A549 (cell line): ENCODE data around the gene LHFPL5. TPM values are rescaled to one million over a fixed set of nuclear protein-coding genes. Genes with fewer than 3 reads are reported as not detected.

Experiments used
- ATAC-seq, 2 experiments: fragments of 200-7000 bp in 1 of 2; fragments of >200 bp in 1 of 2; cut with Nextera tagmentation in 1 of 2; cut with Tn5 transposase in 1 of 2; 3 replicates each; pipeline versions ENCODE4 v1.8.0 to v1.9.1; 2018 to 2020; ENCODE audit warnings: mild to moderate bottlenecking in 1 of 2, moderate library complexity in 1 of 2
- CTCF ChIA-PET: fragments of 300-600 bp; sonication (Branson Sonifier 250); formaldehyde crosslinking; extraction: SDS; loops from one replicate; lab custom pipeline; 2021; ENCODE audit warnings: antibody characterized with exemption, inconsistent platforms; lab: Yijun Ruan, JAX
- POLR2A ChIA-PET: fragments of 350-600 bp; formaldehyde crosslinking; extraction: SDS; loops from one replicate; lab custom pipeline; 2021; ENCODE audit warnings: antibody characterized with exemption, inconsistent platforms; lab: Yijun Ruan, JAX
- DNase-seq, 2 experiments: peaks; one replicate each; pipeline versions ENCODE4 v3.0.0 to v3.0.0-alpha.2; 2011 to 2016; ENCODE audit warnings: low read depth in 1 of 2, low spot score in 1 of 2
- FAIRE-seq: peaks from 2 replicates; lab custom pipeline; 2011; peaks lifted over from hg19 to GRCh38; lab: Jason Lieb, UNC
- H3K27ac ChIP-seq, 2 experiments: fragments of >200 bp; sonication (Bioruptor Twin); formaldehyde crosslinking; 3 replicates each; pipeline ENCODE4 v1.5.1; 2016 to 2017
- H3K4me1 ChIP-seq: fragments of >200 bp; sonication (Bioruptor Twin); formaldehyde crosslinking; 3 replicates; pipeline ENCODE4 v1.6.1; 2016
- H3K4me2 ChIP-seq: fragments of >200 bp; sonication (Bioruptor Twin); formaldehyde crosslinking; 3 replicates; pipeline ENCODE4 v1.6.1; 2016
- H3K4me3 ChIP-seq: fragments of >200 bp; sonication (Bioruptor Twin); formaldehyde crosslinking; 3 replicates; pipeline ENCODE4 v1.5.1; 2016
- H3K9me3 ChIP-seq: fragments of >200 bp; sonication (Bioruptor Twin); formaldehyde crosslinking; 3 replicates; pipeline ENCODE4 v1.6.1; 2016
- CBX2 ChIP-seq: fragments of 200-600 bp; sonication (generic); IDR thresholded peaks from 2 replicates; pipeline ENCODE4 v1.6.1; 2016; ENCODE audit warnings: low read depth, mild to moderate bottlenecking, borderline replicate concordance
- CHD4 ChIP-seq: fragments of 200-600 bp; sonication (generic); IDR thresholded peaks from 2 replicates; pipeline ENCODE4 v1.6.1; 2016; ENCODE audit warnings: antibody characterized with exemption, mild to moderate bottlenecking, borderline replicate concordance
- FOSB ChIP-seq: fragments of 250-450 bp; sonication (Bioruptor Pico); IDR thresholded peaks from 2 replicates; pipeline ENCODE4 v1.5.0; 2020; ENCODE audit warnings: mild to moderate bottlenecking, moderate library complexity
- GATA3 ChIP-seq: IDR thresholded peaks from 2 replicates; pipeline ENCODE4 v1.6.1; 2012; ENCODE audit warnings: borderline replicate concordance
- HEYL ChIP-seq: fragments of 250-450 bp; sonication (Bioruptor Pico); IDR thresholded peaks from 2 replicates; pipeline ENCODE4 v1.8.0; 2021; ENCODE audit warnings: mild to moderate bottlenecking, moderate library complexity
- HOXA7 ChIP-seq: fragments of 250-450 bp; sonication (Bioruptor Pico); IDR thresholded peaks from 2 replicates; pipeline ENCODE4 v1.5.0; 2020; ENCODE audit warnings: mild to moderate bottlenecking, moderate library complexity
- HOXB13 ChIP-seq: fragments of 250-450 bp; sonication (Bioruptor Pico); IDR thresholded peaks from 2 replicates; pipeline ENCODE4 v1.5.0; 2020; ENCODE audit warnings: low read depth, mild to moderate bottlenecking, moderate library complexity
- JUNB ChIP-seq: fragments of >200 bp; sonication (Bioruptor Twin); formaldehyde crosslinking; IDR thresholded peaks from 2 replicates; pipeline ENCODE4 v1.6.1; 2016
- KDM1A ChIP-seq: fragments of 200-600 bp; sonication (generic); IDR thresholded peaks from 2 replicates; pipeline ENCODE4 v1.6.1; 2016; ENCODE audit warnings: low read depth, mild to moderate bottlenecking
- MAFK ChIP-seq: fragments of 450-650 bp; IDR thresholded peaks from 2 replicates; pipeline ENCODE4 v1.6.1; 2014; ENCODE audit not compliant: partially characterized antibody
- NFE2L2 ChIP-seq: fragments of 150-350 bp; conservative IDR thresholded peaks from 2 replicates; pipeline ENCODE4 v1.6.1; 2014; ENCODE audit warnings: low read length
- NPAS2 ChIP-seq: fragments of 250-450 bp; sonication (Bioruptor Pico); IDR thresholded peaks from 2 replicates; pipeline ENCODE4 v1.8.0; 2022; ENCODE audit warnings: mild to moderate bottlenecking, moderate library complexity, borderline replicate concordance
- PBX3 ChIP-seq: IDR thresholded peaks from 2 replicates; pipeline ENCODE4 v1.6.1; 2012
- POLR2A ChIP-seq: IDR thresholded peaks from 2 replicates; pipeline ENCODE4 v1.6.1; 2012; ENCODE audit warnings: mild to moderate bottlenecking, low read length
- POLR2AphosphoS2 ChIP-seq: conservative IDR thresholded peaks from 2 replicates; pipeline ENCODE4 v1.6.1; 2012; ENCODE audit warnings: low read length, improper control_type of control experiment, inconsistent platforms
- RCOR1 ChIP-seq: fragments of 150-350 bp; IDR thresholded peaks from 2 replicates; pipeline ENCODE4 v1.6.1; 2014; ENCODE audit warnings: antibody characterized with exemption, low read length, low read depth
- RNF2 ChIP-seq: fragments of 200-600 bp; sonication (generic); IDR thresholded peaks from 2 replicates; pipeline ENCODE4 v1.6.1; 2016; ENCODE audit warnings: low read depth, mild to moderate bottlenecking, antibody characterized with exemption, moderate library complexity, borderline replicate concordance
- TP53 ChIP-seq: fragments of 250-450 bp; sonication (Bioruptor Pico); IDR thresholded peaks from 2 replicates; pipeline ENCODE4 v1.5.0; 2021; ENCODE audit warnings: mild to moderate bottlenecking, moderate library complexity
- ZC3H11A ChIP-seq: fragments of 450-650 bp; IDR thresholded peaks from 2 replicates; pipeline ENCODE4 v1.6.1; 2014; ENCODE audit warnings: antibody characterized with exemption, mild to moderate bottlenecking
- ZFP36 ChIP-seq: fragments of 450-650 bp; IDR thresholded peaks from 2 replicates; pipeline ENCODE4 v1.6.1; 2014; ENCODE audit warnings: borderline replicate concordance; ENCODE audit not compliant: partially characterized antibody
- ZNF302 ChIP-seq: fragments of 250-450 bp; sonication (Bioruptor Pico); IDR thresholded peaks from 2 replicates; pipeline ENCODE4 v1.9.0; 2021; ENCODE audit warnings: inconsistent platforms, mild to moderate bottlenecking, moderate library complexity
- ZSCAN20 ChIP-seq: fragments of 250-450 bp; sonication (Bioruptor Pico); IDR thresholded peaks from 2 replicates; pipeline ENCODE4 v1.8.0; 2022; ENCODE audit warnings: mild to moderate bottlenecking, moderate library complexity
- WGBS: methylation state at CpG from one replicate; pipeline ENCODE4 v1.1.6; 2017; ENCODE audit errors: missing lambda C conversion rate; 5-methylcytosine and 5-hydroxymethylcytosine counted together
- polyA plus RNA-seq, 4 experiments: library from polyadenylated mRNA; depleted of rRNA in 3 of 4; stranded (reverse); fragments of >200 nt; fragmentation: RNase III in 1 of 4; extraction: RNeasy Plus Mini Kit Qiagen cat#74134 plus additional on column Dnase treatment in 1 of 4; gene quantifications; 2 replicates in 3 of 4; 3 replicates in 1 of 4; pipeline ENCODE4 v1.2.3, GENCODE V29; 2011 to 2017
- TF ChIP-seq, protein P1 (sequence below): IDR thresholded peaks from 2 replicates; pipeline ENCODE4 v1.6.1; 2012
- TF ChIP-seq, protein P2 (sequence below): fragments of >200 bp; sonication (Bioruptor Twin); formaldehyde crosslinking; IDR thresholded peaks from 2 replicates; pipeline ENCODE4 v1.6.1; 2016

Gene LHFPL5
- polyA plus RNA-seq, 2 of the 4 experiments (the other 2 are of a cell fraction) = 0.06 to 0.17 TPM

DNA sequence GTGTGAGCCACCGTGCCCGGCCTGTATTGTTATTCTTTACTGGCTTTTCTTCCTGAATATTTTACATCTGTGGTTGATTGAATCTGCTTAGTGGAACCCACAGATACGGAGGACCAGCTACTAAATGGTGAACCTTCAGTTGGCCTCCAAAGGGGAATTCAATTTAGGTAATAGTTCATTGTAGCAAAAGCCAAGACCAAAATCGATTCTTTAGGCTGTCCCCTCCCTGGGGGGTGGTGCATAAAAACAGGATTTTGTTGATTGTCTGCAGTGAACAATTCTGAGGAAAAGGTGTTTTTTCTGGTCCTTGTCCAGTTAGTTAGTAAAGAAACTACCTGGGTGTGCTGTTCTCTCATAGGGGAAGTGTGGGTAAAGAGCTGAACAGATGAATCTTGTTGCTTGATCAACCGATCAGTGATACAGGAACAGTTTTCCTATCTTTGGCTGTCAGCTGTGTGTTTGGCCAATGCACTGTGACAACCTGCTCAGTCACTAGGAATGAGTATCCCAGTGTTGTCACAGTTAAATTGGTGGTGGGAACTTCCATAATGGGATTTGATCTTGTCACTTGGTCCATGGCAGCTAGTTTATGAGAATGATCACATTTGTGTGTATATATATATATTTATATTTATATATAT, 19.5 kb downstream of the LHFPL5 start:
- no peak overlapping the region for H3K4me2 ChIP-seq
- H3K27ac ChIP-seq = no peak overlapping the region
- no peaks in the 10 kb centered on the region for H3K4me1 ChIP-seq
- 77% methylated on average over 5 of the region's 5 CpGs for WGBS
- CTCF ChIA-PET = no interaction called here
- ATAC-seq (no peak), FAIRE-seq (no peak), DNase-seq (no peak)
- H3K4me3 ChIP-seq = no peak overlapping the region
- TF ChIP-seq RNF2 = no peak
- no peak for TF ChIP-seq ZC3H11A
- no peak for TF ChIP-seq NFE2L2
- TF ChIP-seq RCOR1 = no peak
- TF ChIP-seq KDM1A = no peak
- TF ChIP-seq, all 56 proteins: peak for 0
- H3K9me3 ChIP-seq = no peaks in the 10 kb centered on the region
- POLR2A ChIA-PET = no interaction called here

- FAIRE-seq = no peak
Observed at GRCh38 chr6:35829306-35829705, 24.2 kb downstream of the LHFPL5 start.

DNA sequence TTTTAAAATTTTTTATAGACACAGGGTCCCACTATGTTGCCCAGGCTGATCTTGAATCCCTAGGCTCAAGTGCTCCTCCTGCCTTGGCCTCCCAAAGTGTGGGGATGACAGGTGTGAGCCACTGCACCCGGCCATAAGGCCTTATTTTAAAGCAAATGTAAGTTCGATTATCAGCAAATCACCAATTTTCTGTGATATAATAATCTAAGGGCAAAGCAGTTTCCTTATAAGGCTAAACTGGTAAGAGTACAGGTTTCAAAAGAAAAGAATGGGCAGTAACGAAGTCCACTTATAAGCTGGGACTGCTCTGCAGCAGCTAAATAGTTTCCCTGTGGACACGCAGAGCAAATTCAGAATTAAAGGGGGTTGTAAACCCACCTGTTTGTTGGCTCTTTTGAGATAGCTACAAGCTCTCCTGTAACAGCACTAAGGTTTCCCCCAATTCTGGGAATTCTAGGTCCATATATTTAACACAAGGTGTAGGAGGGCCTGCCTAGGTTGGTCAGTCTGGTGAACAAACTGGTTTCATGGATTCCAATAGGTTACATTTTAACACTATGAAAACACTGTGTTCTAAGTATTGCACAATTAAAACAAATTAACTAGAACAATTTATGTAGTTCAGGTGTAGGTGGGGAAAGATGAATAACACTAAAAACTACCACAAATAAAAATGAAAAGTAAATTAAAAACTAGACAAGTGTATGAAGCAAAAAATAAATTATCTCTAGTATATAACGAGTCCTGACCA, 26.3 kb downstream of the LHFPL5 start:
- no peak for ATAC-seq
- Histone ChIP-seq H3K4me1 (peaks cover 15% of the 10 kb centered on the region; the same call in 2 of the 3 replicates), H3K4me2 (no peak overlapping the region), H3K9me3 (no peaks in the 10 kb centered on the region), H3K27ac (no peak overlapping the region; a peak in 1 of 6 replicates), H3K4me3 (no peak overlapping the region)
- 92% methylated on average over 5 of the region's 5 CpGs for WGBS
- CTCF ChIA-PET = no interaction called here
- DNase-seq = no peak
- FAIRE-seq = no peak
- TF ChIP-seq NFE2L2 = no peak
- TF ChIP-seq, all 56 proteins: peak for 0
- POLR2A ChIA-PET = no interaction called here

More at GRCh38 chr6:35829306-35829705, 24.2 kb downstream of the LHFPL5 start:
- H3K27ac ChIP-seq = no peak overlapping the region
- no peaks in the 10 kb centered on the region for H3K9me3 ChIP-seq
- CTCF ChIA-PET = no interaction called here
- WGBS = 84% methylated on average over 5 of the region's 5 CpGs
- H3K4me1 ChIP-seq = peaks cover 15% of the 10 kb centered on the region; the same call in 2 of the 3 replicates
- H3K4me2 ChIP-seq = no peak overlapping the region
- no peak for DNase-seq
- TF ChIP-seq HEYL (CRISPR knock-in tag) (no peak), POLR2AphosphoS2 (no peak), JUNB (no peak), HOXA7 (CRISPR knock-in tag) (no peak), CHD4 (no peak), FOSB (CRISPR knock-in tag) (no peak), ZNF302 (no peak), RCOR1 (no peak), CBX2 (no peak), GATA3 (no peak), POLR2A (no peak), HOXB13 (no peak), PBX3 (no peak)
- TF ChIP-seq, protein P1, sequence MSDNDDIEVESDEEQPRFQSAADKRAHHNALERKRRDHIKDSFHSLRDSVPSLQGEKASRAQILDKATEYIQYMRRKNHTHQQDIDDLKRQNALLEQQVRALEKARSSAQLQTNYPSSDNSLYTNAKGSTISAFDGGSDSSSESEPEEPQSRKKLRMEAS = no peak
- TF ChIP-seq, protein P2, sequence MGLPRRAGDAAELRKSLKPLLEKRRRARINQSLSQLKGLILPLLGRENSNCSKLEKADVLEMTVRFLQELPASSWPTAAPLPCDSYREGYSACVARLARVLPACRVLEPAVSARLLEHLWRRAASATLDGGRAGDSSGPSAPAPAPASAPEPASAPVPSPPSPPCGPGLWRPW = no peak
- POLR2A ChIA-PET = no interaction called here
- H3K4me3 ChIP-seq = no peak overlapping the region
- no peak for ATAC-seq

- 71% methylated on average over 7 of the region's 7 CpGs for WGBS
- Histone ChIP-seq H3K4me1 (peaks cover 15% of the 10 kb centered on the region; the same call in 2 of the 3 replicates), H3K9me3 (no peaks in the 10 kb centered on the region), H3K4me2 (no peak overlapping the region), H3K27ac (no peak overlapping the region; a peak in 1 of 6 replicates), H3K4me3 (no peak overlapping the region)
- ChIA-PET CTCF (no interaction called here), POLR2A (no interaction called here)
- FAIRE-seq (no peak), DNase-seq (peak in 1 of 2 experiments; percentile 51), ATAC-seq (peak in 1 of 2 experiments; percentile 39; a peak in 1 of 6 replicates)
- TF ChIP-seq JUNB = no peak
- no peak for TF ChIP-seq ZSCAN20 (CRISPR knock-in tag)
- TF ChIP-seq MAFK = no peak
- no peak for TF ChIP-seq TP53 (CRISPR knock-in tag)
- no peak for TF ChIP-seq ZFP36
- no peak for TF ChIP-seq NPAS2 (CRISPR knock-in tag)
Observed at GRCh38 chr6:35833536-35833935, 28.4 kb downstream of the LHFPL5 start.
